K562 (cell line): Measurements from ENCODE around the gene MGAT1. TPM values are rescaled to one million over a fixed set of nuclear protein-coding genes. Genes with fewer than 3 reads are reported as not detected.

Source experiments
- ATAC-seq: fragments of 200-7000 bp; cut with Tn5 transposase; 3 replicates; pipeline ENCODE4 v1.9.1; 2020; ENCODE audit warnings: moderate library complexity
- BruUV-seq: library from RNA; stranded (reverse); fragments of 400-500 nt; replicated peaks from 2 replicates; lab custom pipeline; 2021; lab: Mats Ljungman, UMichigan
- CTCF ChIA-PET: fragments of 300-600 bp; formaldehyde crosslinking; extraction: SDS; loops from one replicate; lab custom pipeline; 2021; ENCODE audit warnings: low intra/inter-chr PET ratio; lab: Yijun Ruan, JAX
- POLR2A ChIA-PET: fragments of 300-600, 350-650 bp; sonication (Branson Sonifier 250); formaldehyde crosslinking; extraction: SDS; loops from one replicate; lab custom pipeline; 2021; ENCODE audit warnings: antibody characterized with exemption, inconsistent platforms; lab: Yijun Ruan, JAX
- DNase-seq, 4 experiments: peaks; one replicate each; pipeline versions ENCODE4 v3.0.0 to v3.0.0-alpha.2; 2011 to 2018; ENCODE audit warnings: low spot score in 3 of 4, mixed read lengths in 3 of 4; ENCODE audit errors: extremely low read depth in 1 of 4
- FAIRE-seq: peaks from 2 replicates; lab custom pipeline; 2011; peaks lifted over from hg19 to GRCh38; lab: Jason Lieb, UNC
- H2AFZ ChIP-seq: 2 replicates; pipeline ENCODE4 v1.6.0; 2011; ENCODE audit warnings: low read depth, low read length, control low read depth, inconsistent platforms
- H3K27ac ChIP-seq: fragments of 200-600 bp; 3 replicates; pipeline ENCODE4 v1.8.0; 2011; ENCODE audit warnings: low read depth, mild to moderate bottlenecking, control low read depth, inconsistent platforms, low read length, moderate library complexity, mixed read lengths; ENCODE audit errors: extremely low read depth
- H3K27me3 ChIP-seq, 2 experiments: fragments of 300-600 bp in 1 of 2; 2 replicates in 1 of 2; 3 replicates in 1 of 2; pipeline versions ENCODE4 v1.6.0 to v1.8.0; 2011; ENCODE audit warnings: inconsistent platforms in 2 of 2, low read length in 2 of 2, mild to moderate bottlenecking in 1 of 2, mixed read lengths in 1 of 2, moderate library complexity in 1 of 2; ENCODE audit not compliant: control insufficient read depth in 2 of 2, insufficient read depth in 2 of 2
- H3K36me3 ChIP-seq: fragments of 300-600 bp; 3 replicates; pipeline ENCODE4 v1.8.0; 2011; ENCODE audit warnings: mild to moderate bottlenecking, low read length, inconsistent platforms; ENCODE audit not compliant: control insufficient read depth, insufficient read depth
- H3K4me1 ChIP-seq, 2 experiments: fragments of 200-600 bp in 1 of 2; replicated peaks in 1 of 2; 2 replicates in 1 of 2; 3 replicates in 1 of 2; pipeline versions ENCODE4 v1.5.1 to v1.8.0; 2011; ENCODE audit warnings: inconsistent platforms in 2 of 2, low read length in 2 of 2, mild to moderate bottlenecking in 1 of 2, mixed read lengths in 1 of 2, moderate library complexity in 1 of 2; ENCODE audit not compliant: control insufficient read depth in 2 of 2, insufficient read depth in 2 of 2
- H3K4me2 ChIP-seq: 2 replicates; pipeline ENCODE4 v1.6.1; 2011; ENCODE audit warnings: low read length, control low read depth, inconsistent platforms, mixed read lengths; ENCODE audit not compliant: insufficient read depth
- H3K4me3 ChIP-seq: fragments of 200-600 bp; sonication (generic), shearing (Covaris generic); 2 replicates; pipeline ENCODE4 v1.5.1; 2016; ENCODE audit warnings: control low read depth, inconsistent platforms
- H3K79me2 ChIP-seq: fragments of 200-600 bp; 3 replicates; pipeline ENCODE4 v1.8.0; 2011; ENCODE audit warnings: low read length, inconsistent platforms; ENCODE audit not compliant: control insufficient read depth, insufficient read depth
- H3K9ac ChIP-seq, 2 experiments: 2 replicates each; pipeline versions ENCODE4 v1.6.0 to v1.6.1; 2011; ENCODE audit warnings: low read depth in 2 of 2, low read length in 2 of 2, control low read depth in 1 of 2, inconsistent platforms in 1 of 2, mild to moderate bottlenecking in 1 of 2, mixed read lengths in 1 of 2; ENCODE audit not compliant: insufficient read depth in 1 of 2
- H3K9me1 ChIP-seq: one replicate; pipeline ENCODE4 v1.6.0; 2011; ENCODE audit warnings: inconsistent platforms, mild to moderate bottlenecking, low read length, moderate library complexity; ENCODE audit not compliant: control insufficient read depth, insufficient read depth
- H3K9me3 ChIP-seq: replicated peaks from 2 replicates; pipeline ENCODE4 v1.5.1; 2011; ENCODE audit warnings: low read depth, low read length, inconsistent platforms; ENCODE audit not compliant: control insufficient read depth, insufficient read depth
- H4K20me1 ChIP-seq: replicated peaks from 2 replicates; pipeline ENCODE4 v1.6.1; 2011; ENCODE audit warnings: low read length, inconsistent platforms, mixed read lengths; ENCODE audit not compliant: control insufficient read depth, insufficient read depth
- ATF7 ChIP-seq: fragments of 450-650 bp; IDR thresholded peaks from 2 replicates; pipeline ENCODE4 v1.7.1; 2014; ENCODE audit warnings: mild to moderate bottlenecking, moderate library complexity
- CCNT2 ChIP-seq: IDR thresholded peaks from 2 replicates; pipeline ENCODE4 v1.6.1; 2011; ENCODE audit warnings: borderline replicate concordance, low read depth, mild to moderate bottlenecking, moderate library complexity, mixed read lengths, low read length; ENCODE audit not compliant: insufficient read length; ENCODE audit errors: extremely low read depth
- DNMT1 ChIP-seq: fragments of 450-650 bp; IDR thresholded peaks from 2 replicates; pipeline ENCODE4 v1.6.1; 2016; ENCODE audit warnings: antibody characterized with exemption, mild to moderate bottlenecking
- EP400 ChIP-seq: fragments of 450-650 bp; IDR thresholded peaks from 2 replicates; pipeline ENCODE4 v1.6.1; 2017; ENCODE audit warnings: antibody characterized with exemption, mild to moderate bottlenecking, moderate library complexity
- GABPA ChIP-seq: fragments of 200-800 bp; sonication (Bioruptor generic); conservative IDR thresholded peaks from 2 replicates; pipeline ENCODE4 v1.6.1; 2016; ENCODE audit warnings: low read depth, missing genetic modification characterization, missing compliant biosample characterization
- PATZ1 ChIP-seq: fragments of 250-450 bp; sonication (Bioruptor Pico); IDR thresholded peaks from 2 replicates; pipeline ENCODE4 v1.5.0; 2020; ENCODE audit warnings: mild to moderate bottlenecking, borderline replicate concordance
- PKNOX1 ChIP-seq: fragments of 450-650 bp; IDR thresholded peaks from 2 replicates; pipeline ENCODE4 v1.6.1; 2016
- SIN3A ChIP-seq, 2 experiments: fragments of 150-350 bp in 1 of 2; IDR thresholded peaks; 2 replicates each; pipeline ENCODE4 v1.6.1; 2011 to 2016; ENCODE audit warnings: borderline replicate concordance in 2 of 2, low read depth in 2 of 2, low read length in 2 of 2, mild to moderate bottlenecking in 2 of 2, moderate library complexity in 2 of 2; ENCODE audit not compliant: control insufficient read depth in 1 of 2
- VEZF1 ChIP-seq: fragments of 200-800 bp; sonication (Bioruptor generic); IDR thresholded peaks from 2 replicates; pipeline ENCODE4 v1.6.1; 2017; ENCODE audit warnings: missing genetic modification characterization, missing compliant biosample characterization
- ZBTB12 ChIP-seq: fragments of 250-450 bp; sonication (Bioruptor Pico); IDR thresholded peaks from 2 replicates; pipeline ENCODE4 v1.4.0; 2020
- ZBTB7A ChIP-seq: IDR thresholded peaks from 2 replicates; pipeline ENCODE4 v1.6.1; 2011; ENCODE audit warnings: low read depth, mild to moderate bottlenecking, low read length, moderate library complexity, borderline replicate concordance; ENCODE audit not compliant: control insufficient read depth
- ZNF740 ChIP-seq, 3 experiments: fragments of 200-800 bp in 1 of 3; sonication (Bioruptor generic) in 1 of 3; sonication (generic) in 1 of 3; formaldehyde crosslinking in 1 of 3; IDR thresholded peaks; 2 replicates each; pipeline versions ENCODE4 v1.6.1 to v1.8.0; 2016 to 2022; ENCODE audit warnings: mild to moderate bottlenecking in 2 of 3, missing compliant biosample characterization in 2 of 3, missing genetic modification characterization in 2 of 3, missing genetic modification reagents in 1 of 3
- WGBS: fragments of 100-300 bp; shearing (Covaris generic); methylation state at CpG from one replicate; pipeline ENCODE4 v1.1.6; 2016; ENCODE audit warnings: low coverage, mixed read lengths; ENCODE audit not compliant: insufficient coverage; ENCODE audit errors: missing lambda C conversion rate; 5-methylcytosine and 5-hydroxymethylcytosine counted together
- in situ Hi-C: fragments of 300-500 bp; cut with MboI; formaldehyde crosslinking; loops from 4 replicates; pipeline ENCODE4 v1.15.0; 2018; ENCODE audit warnings: inconsistent platforms, mixed read lengths
- intact Hi-C: fragments of 100-400 bp; cut with micrococcal nuclease; formaldehyde crosslinking; loops from 2 replicates; pipeline ENCODE4 v1.14.2; 2022
- polyA plus RNA-seq, 8 experiments: library from polyadenylated mRNA; depleted of rRNA in 4 of 8; stranded (reverse) in 5 of 8; unstranded in 3 of 8; fragments of >200 nt; fragmentation: Nextera tagmentation in 2 of 8; fragmentation: Illumina TruSeq in 1 of 8; extraction: Ambion mirVana in 2 of 8; extraction: Trizol in 1 of 8; gene quantifications; 2 replicates each; pipeline versions ENCODE4 v1.2.1 to v1.2.3, GENCODE V29; 2011 to 2014; ENCODE audit warnings: inconsistent platforms in 1 of 8, missing spikeins in 1 of 8
- total RNA-seq, 7 experiments: library from RNA; depleted of rRNA in 6 of 7; stranded (reverse); fragments of >200 nt in 6 of 7; fragmentation: Illumina TruSeq in 2 of 7; extraction: Trizol in 2 of 7; gene quantifications; 2 replicates each; pipeline versions ENCODE4 v1.2.1 to v1.2.3, GENCODE V29; 2011 to 2021; ENCODE audit warnings: low replicate concordance in 1 of 7

The MGAT1 gene
- total and polyA plus RNA-seq, 9 of the 15 experiments (the other 6 are each of a cell fraction or from before 2014, with no cell fraction given), result 3.9 to 82.7 (median 44.5) TPM

GRCh38 chr5:180808461-180809000 lies 5.9 kb upstream of the MGAT1 start:
- H3K9ac ChIP-seq, result peak overlapping the region; percentile 79 to 88

More at GRCh38 chr5:180808461-180809000, 5.9 kb upstream of the MGAT1 start:
- H3K27me3 ChIP-seq, result no peaks in the 10 kb centered on the region
- FAIRE-seq, result peak; percentile 54
- H3K9me1 ChIP-seq, result no peaks in the 10 kb centered on the region
- peak overlapping the region; percentile 99 for H3K27ac ChIP-seq
- DNase-seq, result peak in 3 of 4 experiments; percentile 34 to 55 (median 48)
- peaks cover 55 to 64% of the 10 kb centered on the region in 2 experiments for H3K4me1 ChIP-seq
- H3K9me3 ChIP-seq, result no peaks in the 10 kb centered on the region
- ChIA-PET CTCF (no interaction called here), POLR2A (interaction anchor here (1.2 kb wide), 1 partner anchor 15 kb away, joined by 3 read pairs; no protein-coding TSS in a partner anchor)
- peaks cover 31% of the 10 kb centered on the region; the same call in 2 of the 3 replicates for H3K36me3 ChIP-seq
- intact Hi-C loops (loop anchor here (10.0 kb wide), 1 partner anchor 216 kb away; no protein-coding TSS in a partner anchor), in situ Hi-C loops (no loop called here)
- no peak overlapping the region for H2AFZ ChIP-seq
- H3K4me2 ChIP-seq, result peak overlapping the region; percentile 93
- no peaks in the 10 kb centered on the region for H4K20me1 ChIP-seq
- no TSS peak for BruUV-seq
- TF ChIP-seq ATF7, result no peak
- TF ChIP-seq DNMT1, result no peak
- TF ChIP-seq CCNT2, result no peak
- TF ChIP-seq ZNF740 (CRISPR knock-in tag; IDR thresholded peaks at IDR 0.05), result peak; percentile 67; the same call in 1 of the 2 replicates
- peak in 1 of 2 experiments; percentile 72; a peak in 1 of 4 replicates for TF ChIP-seq ZNF740 (tag; IDR thresholded peaks at IDR 0.05)
- no peak for TF ChIP-seq GABPA (tag)
- TF ChIP-seq PATZ1 (CRISPR knock-in tag), result no peak
- TF ChIP-seq PKNOX1, result peak; percentile 51
- TF ChIP-seq EP400, result 0 out of 2 replicates have a peak, but pooled peaks have one; percentile 12
- TF ChIP-seq ZBTB7A, result peak; percentile 74; the same call in 1 of the 2 replicates
- peak; percentile 37; the same call in 1 of the 2 replicates for TF ChIP-seq VEZF1
- peak in 1 of 2 experiments; percentile 47; a peak in 1 of 4 replicates for TF ChIP-seq SIN3A (IDR thresholded peaks at IDR 0.05; ENCODE audit: borderline replicate concordance in 2 of 2, control insufficient read depth in 1 of 2, low read depth in 2 of 2, low read length in 2 of 2)
- no peak for TF ChIP-seq ZBTB12 (CRISPR knock-in tag)
- peaks cover 74% of the 10 kb centered on the region for H3K79me2 ChIP-seq
- ATAC-seq, result no peak
- peak overlapping the region; percentile 68 for H3K4me3 ChIP-seq
- 42% methylated on average over 5 of the region's 5 CpGs for WGBS
